Myocyte (in vitro differentiated cells): ENCODE measurements around the gene TECTA. TPM values are rescaled to one million over a fixed set of nuclear protein-coding genes. Genes with fewer than 3 reads are reported as not detected.

Source experiments
- DNase-seq: peaks from one replicate; pipeline ENCODE4 v3.0.0-alpha.2; 2012; ENCODE audit warnings: low read depth
- total RNA-seq: library from RNA; depleted of rRNA; stranded (reverse); fragments of >200 nt; gene quantifications from 2 replicates; pipeline ENCODE4 v1.2.3, GENCODE V29; 2014

Gene TECTA
- total RNA-seq, 1 donor from 2014 or later, result 0.70 TPM

DNA sequence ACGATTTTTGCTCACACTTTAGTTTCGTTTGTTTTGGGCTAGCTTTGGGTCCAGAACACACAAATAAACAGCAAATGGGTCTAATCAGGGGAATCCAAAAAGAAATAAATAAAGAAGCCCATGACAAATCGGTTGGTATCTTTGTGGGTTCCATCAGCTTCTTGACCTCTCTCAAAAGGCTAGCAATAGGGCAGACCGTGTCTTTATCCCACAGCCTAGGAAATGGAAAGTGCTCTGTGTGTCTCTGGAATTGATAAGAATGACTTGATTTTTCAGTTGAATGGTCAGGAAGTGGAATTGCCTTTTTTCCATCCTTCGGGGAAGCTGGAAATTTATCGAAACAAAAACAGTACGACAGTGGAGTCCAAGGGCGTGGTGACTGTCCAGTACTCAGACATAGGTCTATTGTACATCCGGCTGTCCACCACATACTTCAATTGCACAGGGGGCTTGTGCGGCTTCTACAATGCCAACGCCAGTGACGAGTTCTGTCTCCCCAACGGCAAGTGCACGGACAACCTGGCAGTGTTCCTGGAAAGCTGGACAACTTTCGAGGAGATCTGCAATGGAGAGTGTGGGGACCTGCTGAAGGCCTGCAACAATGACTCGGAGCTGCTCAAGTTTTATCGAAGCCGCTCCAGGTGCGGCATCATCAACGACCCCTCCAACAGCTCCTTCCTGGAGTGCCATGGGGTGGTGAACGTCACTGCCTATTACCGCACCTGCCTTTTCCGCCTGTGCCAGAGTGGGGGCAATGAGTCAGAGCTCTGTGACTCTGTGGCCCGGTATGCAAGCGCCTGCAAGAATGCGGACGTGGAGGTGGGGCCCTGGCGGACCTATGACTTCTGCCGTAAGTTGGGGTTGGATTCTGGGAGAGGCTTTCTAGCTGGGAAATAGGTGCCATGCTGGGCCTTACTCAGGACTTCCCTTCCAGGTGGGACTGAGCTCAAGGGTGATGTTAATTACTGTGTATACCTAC, 28.6 kb downstream of the TECTA start:
- DNase-seq, result no peak

GRCh38 chr11:121131656-121132055, 30.6 kb downstream of the TECTA start:
- DNase-seq, result no peak

DNA sequence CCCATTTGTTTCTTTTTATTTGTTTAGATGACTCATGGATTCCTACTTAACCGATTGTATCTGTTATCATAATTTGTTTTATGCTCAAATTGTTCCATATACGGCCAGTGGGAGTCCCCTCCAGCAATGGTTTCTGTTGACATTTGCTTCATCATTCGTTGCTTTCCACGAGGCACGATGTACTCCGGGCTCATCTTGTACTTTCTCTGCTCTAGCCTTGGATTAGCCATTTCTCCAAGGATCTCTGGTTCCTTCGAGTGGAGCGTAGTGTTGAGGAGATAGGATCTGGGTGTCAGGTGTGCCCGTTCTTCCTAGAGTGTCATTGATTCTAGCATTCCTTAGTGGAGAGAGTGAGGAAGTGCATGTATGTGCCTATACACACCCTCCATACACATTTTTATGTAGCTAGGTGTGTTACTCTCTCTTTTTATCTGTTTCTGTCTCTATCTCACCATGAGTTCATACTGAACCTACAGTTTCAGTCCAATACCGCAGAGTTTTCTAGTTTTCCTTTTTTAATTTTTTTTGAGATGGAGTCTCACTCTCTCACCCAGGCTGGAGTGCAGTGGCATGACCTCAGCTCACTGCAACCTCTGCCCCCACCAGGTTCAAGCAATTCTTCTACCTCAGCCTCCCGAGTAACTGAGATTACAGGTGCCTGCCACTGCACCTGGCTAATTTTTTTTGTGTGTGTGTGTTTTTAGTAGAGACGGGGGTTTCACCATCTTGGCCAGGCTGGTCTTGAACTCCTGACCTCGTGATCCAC, 31.4 kb downstream of the TECTA start:
- DNase-seq, result no peak

DNA sequence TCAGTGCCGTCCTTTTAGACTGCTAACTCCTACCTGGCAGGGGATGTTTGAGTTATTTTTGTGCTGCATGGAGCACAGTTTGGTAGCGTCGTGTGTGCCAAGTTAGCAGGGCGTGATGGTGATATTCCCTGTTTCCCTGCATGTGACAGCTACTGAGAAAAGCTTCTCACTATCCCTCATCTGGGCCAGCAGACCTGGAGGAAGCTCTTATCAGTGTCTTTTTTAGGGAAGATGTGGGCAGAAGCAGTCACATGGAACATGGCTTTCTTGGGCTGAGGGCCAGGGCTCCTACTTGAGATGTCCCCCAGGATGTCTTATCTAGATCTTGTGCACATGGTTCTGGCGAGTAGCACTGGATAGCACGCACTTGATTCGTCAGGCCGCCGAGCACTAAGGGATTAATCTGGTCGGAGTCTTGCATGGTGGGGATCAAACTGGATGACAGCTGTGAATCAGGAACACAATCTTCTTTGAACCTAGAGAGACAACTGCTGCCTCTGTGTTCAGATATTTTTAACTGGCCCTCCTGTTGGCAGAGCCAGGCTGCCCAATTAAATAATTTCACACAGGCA, 33.8 kb downstream of the TECTA start:
- DNase-seq, result peak; percentile 83

GRCh38 chr11:121137005-121137404, 36.0 kb downstream of the TECTA start:
- DNase-seq, result no peak

DNA sequence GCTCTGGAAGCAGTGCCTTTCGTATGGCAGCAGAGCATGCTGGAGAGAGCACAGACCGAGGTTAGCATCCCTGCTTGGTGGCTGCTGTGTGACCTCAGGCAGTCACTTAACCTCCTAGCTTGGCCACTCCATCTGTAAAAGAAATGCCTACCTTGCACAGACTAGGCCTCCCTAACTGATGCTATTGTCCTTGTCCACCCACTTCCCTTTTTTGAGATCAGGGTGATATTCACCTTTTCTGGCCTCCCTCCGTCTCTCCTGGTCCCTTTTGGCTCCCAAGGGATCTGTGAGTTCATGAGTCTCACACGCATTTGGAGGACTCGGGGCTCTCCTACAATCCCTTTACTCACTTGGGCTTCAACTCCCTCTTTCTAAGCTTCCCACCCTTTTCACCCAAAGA, 37.2 kb downstream of the TECTA start:
- no peak for DNase-seq

DNA sequence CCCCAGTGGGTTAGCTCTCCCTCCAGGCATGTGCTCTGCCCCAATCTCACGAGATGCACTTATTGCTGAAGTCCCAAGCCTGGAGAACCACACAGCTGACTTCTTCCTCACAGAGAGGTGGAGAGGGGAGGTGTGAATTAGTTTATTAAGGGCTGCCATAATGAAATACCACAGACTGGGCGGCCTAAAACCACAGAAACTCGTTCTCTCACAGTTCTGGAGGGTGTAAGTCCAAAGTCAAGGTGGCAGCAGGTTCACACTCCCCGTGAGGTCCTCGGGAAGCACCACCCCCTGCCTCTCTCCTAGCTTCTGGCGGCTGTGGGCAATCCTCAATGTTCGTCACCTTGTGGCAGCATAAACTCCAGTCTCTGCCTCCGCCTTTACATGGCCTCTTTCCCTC, 39.3 kb downstream of the TECTA start:
- DNase-seq, result no peak

DNA sequence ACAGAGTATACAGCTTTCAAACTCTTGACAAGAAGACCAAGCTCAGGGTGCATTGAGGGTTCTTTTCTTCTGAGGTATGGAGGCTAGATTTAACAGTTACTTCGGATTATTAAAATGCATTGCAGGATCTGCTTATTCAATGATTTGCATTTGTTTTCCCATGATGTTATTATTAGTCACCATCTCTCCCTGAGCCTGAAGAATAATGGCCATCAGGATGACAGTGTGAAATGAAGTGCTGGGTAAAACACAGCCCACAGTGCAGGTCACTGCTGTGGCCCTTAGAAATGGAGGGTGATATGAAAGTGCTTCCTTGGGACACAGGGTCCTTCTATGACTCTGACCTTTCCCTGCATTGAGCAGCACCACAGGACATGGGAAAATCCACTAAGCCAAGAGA, 40.0 kb downstream of the TECTA start:
- DNase-seq, result no peak

GRCh38 chr11:121143921-121144320, 42.9 kb downstream of the TECTA start:
- DNase-seq, result no peak

DNA sequence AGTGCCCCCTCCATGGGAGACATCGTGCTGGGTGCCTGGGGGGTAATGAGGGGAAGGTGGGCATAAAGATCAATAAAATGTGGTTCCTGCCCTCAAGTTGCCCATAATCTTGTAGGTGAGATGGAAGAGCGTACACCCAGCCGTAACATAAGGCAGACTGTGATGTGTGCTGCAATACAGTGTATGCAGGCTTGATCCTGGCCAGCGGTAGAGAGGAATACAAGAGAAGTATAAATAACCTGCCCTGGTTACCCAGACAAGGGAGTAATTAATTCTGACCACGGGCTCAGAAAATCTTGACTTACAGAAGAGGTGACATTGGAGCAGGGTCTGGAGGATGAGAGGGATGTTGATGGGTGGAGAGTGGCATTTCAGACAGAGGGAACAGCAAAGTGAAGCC, 43.7 kb downstream of the TECTA start:
- DNase-seq, result no peak

DNA sequence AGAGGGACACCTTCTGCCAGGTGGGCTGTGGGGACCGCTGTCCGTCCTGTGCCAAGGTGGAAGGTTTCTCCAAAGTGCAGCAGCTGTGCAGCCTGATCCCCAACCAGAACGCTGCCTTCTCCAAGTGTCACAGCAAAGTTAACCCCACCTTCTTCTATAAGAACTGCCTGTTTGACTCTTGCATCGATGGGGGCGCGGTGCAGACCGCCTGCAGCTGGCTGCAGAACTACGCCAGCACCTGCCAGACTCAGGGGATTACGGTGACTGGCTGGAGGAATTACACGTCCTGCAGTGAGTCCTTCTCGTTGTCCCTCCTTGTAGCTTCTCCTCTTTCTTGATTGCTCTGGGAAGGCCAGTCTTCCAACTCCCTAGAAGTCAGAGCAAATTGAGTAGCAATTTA, 44.8 kb downstream of the TECTA start:
- no peak for DNase-seq

DNA sequence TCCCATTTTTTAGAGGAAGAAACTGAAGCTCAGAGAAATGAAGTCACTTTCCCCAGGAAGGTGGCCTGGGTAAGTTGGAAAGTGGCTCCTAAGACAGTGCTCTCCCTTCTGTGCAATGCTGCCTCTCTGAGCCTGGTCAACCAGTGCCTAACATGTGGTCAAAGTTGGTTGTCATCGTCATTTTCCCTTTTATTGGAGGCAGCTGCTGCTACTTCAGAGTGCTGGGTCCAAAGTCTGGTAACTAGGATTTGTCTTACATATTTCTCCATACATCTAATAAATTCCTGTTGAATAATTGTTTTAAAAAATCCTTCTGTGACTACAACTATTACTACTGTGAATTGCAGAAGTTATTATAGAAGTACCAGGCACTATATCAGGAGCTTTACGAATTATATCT, 48.1 kb downstream of the TECTA start:
- no peak for DNase-seq

DNA sequence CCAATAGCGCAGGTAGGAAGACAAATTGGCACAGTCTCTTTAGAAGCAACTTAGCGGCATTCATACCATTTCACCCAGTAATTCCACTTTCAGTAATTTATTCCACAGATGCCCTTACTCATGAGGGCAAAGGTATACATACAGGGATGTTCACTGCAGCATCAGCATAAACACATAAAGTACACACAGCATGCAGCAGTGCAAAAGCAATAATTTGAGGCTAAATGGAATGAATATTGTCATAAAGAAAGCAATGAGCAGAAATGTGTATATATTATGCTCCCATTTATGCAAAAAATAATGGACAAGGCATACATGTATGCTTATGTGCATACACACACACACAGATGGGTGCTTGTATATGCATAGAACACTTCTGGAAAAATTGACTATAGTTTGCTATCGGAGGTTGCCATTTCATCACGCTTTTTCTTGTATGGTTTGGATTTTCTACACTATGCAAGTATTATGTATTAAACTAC, 50.2 kb downstream of the TECTA start:
- DNase-seq, result no peak

- no peak for DNase-seq
Measured at GRCh38 chr11:121152764-121153163, 51.7 kb downstream of the TECTA start.

- DNase-seq, result no peak
Measured at GRCh38 chr11:121153472-121153871, 52.4 kb downstream of the TECTA start.

DNA sequence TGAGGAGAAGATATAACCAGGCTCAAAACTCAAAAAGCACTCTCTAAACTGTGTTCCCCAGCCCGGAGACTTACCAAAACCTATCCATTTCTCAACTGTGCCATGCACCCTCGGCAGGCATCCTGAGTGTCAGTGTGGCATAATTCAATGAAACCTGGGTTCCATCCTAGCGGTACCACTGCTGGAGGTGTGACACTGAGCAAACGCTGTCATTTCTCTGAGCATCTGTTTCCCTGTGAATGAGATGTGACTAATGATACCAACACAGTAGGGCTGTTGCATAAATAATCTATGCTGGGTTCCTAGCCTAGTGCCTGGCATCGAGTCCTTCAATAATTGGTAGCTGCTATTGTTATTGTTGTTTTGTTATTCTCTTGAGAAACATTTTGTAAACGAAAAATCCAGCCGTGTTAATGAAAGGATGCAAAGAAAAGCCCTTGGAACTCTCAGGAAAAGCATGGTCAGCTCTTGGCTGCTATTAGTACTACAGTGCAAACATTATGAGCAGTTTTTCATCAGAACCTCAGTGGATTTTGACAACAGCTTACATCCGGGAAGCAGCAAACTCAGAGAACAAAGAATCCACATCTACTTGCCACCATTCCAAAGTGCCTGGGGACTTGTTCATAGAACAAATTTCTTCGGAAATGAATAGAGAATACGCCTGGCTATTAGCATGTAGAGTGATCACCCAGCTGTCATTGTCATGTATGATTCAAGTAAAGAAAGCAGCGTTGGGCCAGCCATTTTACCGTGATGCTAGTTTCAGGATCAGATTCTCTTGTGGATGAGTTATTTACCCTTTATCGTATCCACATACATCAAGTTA, 53.7 kb downstream of the TECTA start:
- no peak for DNase-seq

- no peak for DNase-seq
Measured at GRCh38 chr11:121157756-121158155, 56.7 kb downstream of the TECTA start.

DNA sequence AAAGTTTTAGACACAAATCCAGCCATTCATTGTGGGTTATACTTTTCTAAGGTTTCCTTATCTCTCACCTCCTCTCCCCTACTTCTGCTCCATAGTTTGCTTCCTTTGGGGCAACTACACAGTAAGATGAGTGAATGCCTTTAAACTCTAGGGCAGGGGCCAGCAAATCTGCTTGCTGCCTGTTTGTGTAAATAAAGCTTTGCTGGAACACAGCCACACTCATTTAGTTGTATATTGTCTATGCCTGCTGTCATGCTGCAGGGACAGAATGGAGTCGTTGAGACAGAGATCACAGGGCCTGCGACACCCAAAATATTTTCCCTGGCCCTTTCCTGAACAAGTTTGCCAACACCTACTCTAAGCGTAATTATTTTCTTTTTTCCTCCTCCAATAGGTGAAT, 58.7 kb downstream of the TECTA start:
- DNase-seq, result no peak

GRCh38 chr11:121161349-121161917, 60.4 kb downstream of the TECTA start:
- DNase-seq, result no peak

DNA sequence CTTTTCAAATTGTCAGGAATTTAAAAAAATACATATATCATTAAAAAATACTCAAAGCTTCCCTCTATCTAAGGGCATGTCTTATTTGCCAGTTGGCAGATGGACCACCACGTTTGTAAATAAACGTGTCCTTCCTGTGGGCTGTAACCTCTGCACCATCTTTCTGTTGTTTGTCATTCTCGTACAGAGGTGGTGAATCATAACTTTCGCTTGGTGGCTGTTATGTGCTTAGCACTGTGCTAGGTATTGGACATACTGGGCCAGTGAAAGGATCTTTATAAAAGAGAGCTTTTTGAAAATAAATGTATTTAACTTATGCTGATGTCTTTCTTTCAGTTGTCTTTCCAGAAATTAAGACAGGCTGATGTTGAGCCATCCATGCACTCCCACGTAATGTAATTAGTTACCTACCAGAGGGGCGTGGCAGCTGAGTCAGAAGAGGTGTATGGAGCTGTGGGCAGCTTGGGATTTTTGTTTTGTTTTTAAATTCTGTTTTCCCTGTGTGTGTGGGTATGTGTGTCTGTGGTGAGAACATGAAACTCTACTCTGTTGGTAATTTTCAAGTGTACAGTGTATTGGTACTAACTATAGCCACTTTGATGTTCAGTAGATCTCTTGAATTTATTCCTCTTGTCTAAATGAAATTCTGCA, 62.7 kb downstream of the TECTA start:
- no peak for DNase-seq
